Mucosa of stomach (tissue), 1 donor: ENCODE results near the gene PTPN22.

Experiments used
- H3K27me3 ChIP-seq: one replicate; pipeline ENCODE4 v1.7.0; 2013; ENCODE audit warnings: mild to moderate bottlenecking, low read length; ENCODE audit not compliant: control insufficient read depth, insufficient read depth
- H3K36me3 ChIP-seq: one replicate; pipeline ENCODE4 v1.7.0; 2013; ENCODE audit warnings: low read length; ENCODE audit not compliant: control insufficient read depth, insufficient read depth
- H3K4me1 ChIP-seq: one replicate; pipeline ENCODE4 v1.7.0; 2013; ENCODE audit warnings: mild to moderate bottlenecking, low read length; ENCODE audit not compliant: control insufficient read depth, insufficient read depth
- H3K4me3 ChIP-seq: one replicate; pipeline ENCODE4 v1.7.0; 2013; ENCODE audit warnings: low read length
- H3K9ac ChIP-seq: one replicate; pipeline ENCODE4 v1.7.0; 2013; ENCODE audit warnings: mild to moderate bottlenecking, low read length, moderate library complexity
- H3K9me3 ChIP-seq: one replicate; pipeline ENCODE4 v1.7.0; 2013; ENCODE audit warnings: mild to moderate bottlenecking, low read length, moderate library complexity; ENCODE audit not compliant: control insufficient read depth
- donor health status: Pancreatic carcinoma.

Gene PTPN22

DNA sequence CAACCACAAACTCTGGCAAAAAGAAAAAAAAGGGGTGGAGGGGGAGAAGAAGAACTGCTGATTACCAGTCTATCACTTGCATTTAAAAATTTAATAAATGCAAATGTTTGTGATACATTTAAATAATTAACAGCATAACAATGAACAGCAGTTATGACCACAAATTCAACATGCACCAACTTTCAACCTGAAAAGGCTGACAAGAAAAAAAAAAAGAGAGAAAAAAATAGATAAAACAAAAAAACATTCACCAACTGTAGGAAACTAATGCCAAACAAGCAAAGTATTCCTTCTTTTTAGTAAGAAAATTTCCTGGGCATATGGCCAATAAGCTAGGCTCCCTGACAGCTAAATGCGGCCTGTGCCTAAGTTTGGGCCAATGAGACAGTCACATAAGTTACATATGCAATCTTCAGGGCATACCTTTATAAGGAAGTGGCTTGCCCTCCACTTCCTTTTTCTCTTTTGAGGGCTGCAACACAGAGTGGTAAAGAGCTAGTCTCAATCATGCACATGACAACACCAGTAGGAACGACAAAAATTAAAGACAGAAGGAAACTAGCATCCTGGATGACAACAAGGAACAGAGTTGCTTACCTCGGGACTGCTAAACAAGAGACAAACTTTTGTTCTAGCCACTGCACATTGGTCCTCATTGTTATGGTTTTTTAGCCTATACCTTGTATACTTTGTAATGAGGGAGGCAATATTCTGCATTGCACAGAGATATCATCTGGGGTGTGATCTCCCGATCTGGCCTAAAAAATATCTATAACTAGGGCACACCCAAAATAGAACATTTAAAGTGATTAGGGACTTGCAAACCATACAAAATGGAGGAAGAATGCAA is 88.0 kb downstream of the PTPN22 start:
- H3K36me3 ChIP-seq, result no peaks in the 10 kb centered on the region
- no peak overlapping the region for H3K4me3 ChIP-seq
- H3K9me3 ChIP-seq, result no peaks in the 10 kb centered on the region
- H3K27me3 ChIP-seq, result no peaks in the 10 kb centered on the region
- no peak overlapping the region for H3K9ac ChIP-seq
- H3K4me1 ChIP-seq, result peaks cover 19% of the 10 kb centered on the region

DNA sequence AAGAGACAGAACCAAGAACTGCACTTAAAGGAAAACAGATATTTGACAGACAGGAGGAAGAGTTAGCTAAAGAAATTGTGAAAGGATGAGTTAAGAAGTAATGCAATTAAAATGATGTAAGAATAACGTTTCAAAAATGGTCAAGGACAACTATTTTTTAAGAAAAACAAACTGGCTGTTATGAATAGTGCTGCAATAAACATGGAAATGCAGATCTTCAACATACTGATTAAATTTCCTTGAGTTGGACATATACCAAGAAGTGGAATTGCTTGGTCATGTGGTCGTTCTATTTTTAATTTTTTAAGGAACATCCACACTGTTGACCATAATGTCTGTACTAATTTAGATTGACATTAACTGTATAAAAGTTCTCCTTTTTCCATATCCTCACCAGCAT is 89.1 kb downstream of the PTPN22 start:
- no peak overlapping the region for H3K4me3 ChIP-seq
- no peak overlapping the region for H3K9ac ChIP-seq
- peaks cover 17% of the 10 kb centered on the region for H3K4me1 ChIP-seq
- H3K9me3 ChIP-seq, result no peaks in the 10 kb centered on the region
- no peaks in the 10 kb centered on the region for H3K36me3 ChIP-seq
- no peaks in the 10 kb centered on the region for H3K27me3 ChIP-seq

DNA sequence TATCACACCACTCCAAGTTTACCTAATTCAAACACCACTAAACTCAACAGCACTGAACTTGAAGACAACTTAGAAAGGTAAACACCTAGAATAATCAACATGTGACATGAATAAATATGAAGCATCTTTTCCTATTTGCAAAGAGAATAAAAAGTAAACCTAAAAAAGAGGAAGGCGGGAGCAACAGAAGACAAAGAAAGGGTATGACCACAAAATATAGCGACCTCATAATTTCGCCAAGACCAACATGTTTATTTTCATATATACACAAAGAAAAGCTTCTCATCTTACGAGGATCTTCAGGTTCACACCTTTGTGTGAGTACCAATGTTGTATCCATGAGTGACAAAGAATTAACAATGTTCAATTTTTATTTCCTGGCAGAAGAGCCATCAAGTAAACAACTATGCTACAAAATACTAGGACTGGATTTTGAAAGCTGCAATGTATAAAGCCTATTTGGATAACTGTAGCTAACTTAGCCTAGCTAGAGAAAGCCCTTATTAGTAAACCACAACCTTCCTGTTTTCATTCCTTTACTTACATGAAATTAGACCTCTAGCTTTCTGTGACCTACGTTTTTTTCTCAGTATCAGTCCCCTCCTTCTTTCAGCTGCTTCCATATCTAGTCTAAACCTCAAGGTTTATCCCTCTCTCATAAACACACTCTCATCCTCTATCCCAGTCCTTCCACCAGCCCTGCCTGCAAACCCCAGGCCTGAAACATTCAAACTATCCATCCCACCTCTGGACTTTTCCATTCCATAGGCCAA is 91.0 kb downstream of the PTPN22 start:
- no peaks in the 10 kb centered on the region for H3K27me3 ChIP-seq
- H3K36me3 ChIP-seq, result no peaks in the 10 kb centered on the region
- no peak overlapping the region for H3K4me3 ChIP-seq
- no peak overlapping the region for H3K9ac ChIP-seq
- no peaks in the 10 kb centered on the region for H3K9me3 ChIP-seq
- peaks cover 12% of the 10 kb centered on the region for H3K4me1 ChIP-seq

GRCh38 chr1:113779542-113779941 is 92.0 kb downstream of the PTPN22 start:
- Histone ChIP-seq H3K4me1 (peaks cover 11% of the 10 kb centered on the region), H3K36me3 (no peaks in the 10 kb centered on the region)

DNA sequence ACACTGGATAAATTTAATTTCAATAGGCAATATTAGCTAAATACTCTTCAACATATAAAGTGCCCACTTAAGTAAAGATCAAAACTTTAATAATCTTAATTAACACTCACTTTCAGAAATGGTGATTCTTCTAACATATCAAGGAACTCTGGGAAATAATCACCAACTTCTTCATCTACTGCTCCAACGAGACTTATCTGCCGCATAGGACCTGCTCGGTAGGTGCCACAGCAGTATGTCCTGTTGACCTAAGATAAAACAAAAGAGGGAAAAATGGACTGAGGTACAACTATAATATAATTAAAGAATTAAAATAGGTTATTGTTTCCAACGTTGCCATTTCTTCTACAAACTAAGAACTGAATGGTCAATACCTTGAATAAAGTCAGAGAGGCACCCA is 94.0 kb downstream of the PTPN22 start:
- H3K36me3 ChIP-seq, result no peaks in the 10 kb centered on the region
- H3K27me3 ChIP-seq, result no peaks in the 10 kb centered on the region
- no peak overlapping the region for H3K9ac ChIP-seq
- H3K4me3 ChIP-seq, result no peak overlapping the region
- no peaks in the 10 kb centered on the region for H3K9me3 ChIP-seq
- H3K4me1 ChIP-seq, result no peaks in the 10 kb centered on the region

More at GRCh38 chr1:113779542-113779941, 92.0 kb downstream of the PTPN22 start:
- H3K9me3 ChIP-seq, result no peaks in the 10 kb centered on the region
- H3K27me3 ChIP-seq, result no peaks in the 10 kb centered on the region
- no peak overlapping the region for H3K9ac ChIP-seq
- no peak overlapping the region for H3K4me3 ChIP-seq

- H3K9me3 ChIP-seq, result no peaks in the 10 kb centered on the region
- H3K27me3 ChIP-seq, result no peaks in the 10 kb centered on the region
- H3K9ac ChIP-seq, result no peak overlapping the region
- H3K4me3 ChIP-seq, result no peak overlapping the region
- no peaks in the 10 kb centered on the region for H3K4me1 ChIP-seq
- no peaks in the 10 kb centered on the region for H3K36me3 ChIP-seq
Measured at GRCh38 chr1:113770031-113770430, 101.5 kb downstream of the PTPN22 start.

DNA sequence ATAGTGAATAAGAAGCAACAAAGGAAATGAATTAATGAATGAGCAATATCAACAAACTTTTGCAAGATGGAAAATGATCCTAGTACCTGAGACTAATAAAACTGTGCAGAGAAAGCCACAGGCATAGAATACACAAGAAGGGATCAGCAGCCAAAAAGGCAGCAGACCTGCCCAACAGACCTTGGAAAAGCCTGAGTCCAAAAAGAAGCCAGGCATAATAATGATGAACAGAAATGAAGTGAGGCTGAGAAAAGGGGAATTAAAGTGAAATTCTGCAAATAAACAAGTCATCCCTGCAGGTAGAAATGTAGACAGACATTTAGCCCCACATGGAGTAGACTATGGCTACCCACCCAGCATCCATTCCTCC is 101.9 kb downstream of the PTPN22 start:
- Histone ChIP-seq H3K9me3 (no peaks in the 10 kb centered on the region), H3K4me1 (no peaks in the 10 kb centered on the region), H3K36me3 (no peaks in the 10 kb centered on the region), H3K27me3 (no peaks in the 10 kb centered on the region), H3K4me3 (no peak overlapping the region), H3K9ac (no peak overlapping the region)

GRCh38 chr1:113768916-113769600 is 102.5 kb downstream of the PTPN22 start:
- no peaks in the 10 kb centered on the region for H3K36me3 ChIP-seq
- H3K9me3 ChIP-seq, result no peaks in the 10 kb centered on the region
- H3K4me1 ChIP-seq, result no peaks in the 10 kb centered on the region
- H3K4me3 ChIP-seq, result no peak overlapping the region
- no peaks in the 10 kb centered on the region for H3K27me3 ChIP-seq
- H3K9ac ChIP-seq, result no peak overlapping the region

- Histone ChIP-seq H3K4me1 (no peaks in the 10 kb centered on the region), H3K9me3 (no peaks in the 10 kb centered on the region), H3K9ac (no peak overlapping the region), H3K27me3 (no peaks in the 10 kb centered on the region), H3K4me3 (no peak overlapping the region), H3K36me3 (no peaks in the 10 kb centered on the region)
Measured at GRCh38 chr1:113765306-113766230, 105.9 kb downstream of the PTPN22 start.
